ACC112 (cell line): ENCODE measurements around the gene TYROBP.

ENCODE experiments used
- H2AFZ ChIP-seq: fragments of 200-600 bp; sonication (generic); one replicate; pipeline ENCODE4 v1.6.0; 2017; ENCODE audit warnings: antibody characterized with exemption, low read length; ENCODE audit not compliant: unreplicated experiment
- H3K27ac ChIP-seq: fragments of 200-600 bp; sonication (generic); 2 replicates; pipeline ENCODE4 v1.5.1; 2014; ENCODE audit warnings: low read depth, mild to moderate bottlenecking, antibody characterized with exemption, low read length, moderate library complexity
- H3K27me3 ChIP-seq: fragments of 200-600 bp; sonication (generic); 2 replicates; pipeline ENCODE4 v1.6.1; 2014; ENCODE audit warnings: mild to moderate bottlenecking, antibody characterized with exemption, low read length, moderate library complexity, mixed read lengths; ENCODE audit not compliant: insufficient read depth
- H3K36me3 ChIP-seq: fragments of 200-600 bp; sonication (generic); 2 replicates; pipeline ENCODE4 v1.6.1; 2016; ENCODE audit warnings: mild to moderate bottlenecking, antibody characterized with exemption, low read length, moderate library complexity, mixed read lengths; ENCODE audit not compliant: insufficient read depth
- H3K4me1 ChIP-seq: fragments of 200-600 bp; sonication (generic); one replicate; pipeline ENCODE4 v1.6.1; 2016; ENCODE audit warnings: low read length, mixed read lengths; ENCODE audit not compliant: insufficient read depth, unreplicated experiment, control insufficient read depth
- H3K4me3 ChIP-seq: fragments of 200-600 bp; sonication (generic); 2 replicates; pipeline ENCODE4 v1.5.1; 2014; ENCODE audit warnings: mild to moderate bottlenecking, low read depth, low read length
- H3K79me2 ChIP-seq: fragments of 200-600 bp; sonication (generic); one replicate; pipeline ENCODE4 v1.6.0; 2016; ENCODE audit warnings: low read length; ENCODE audit not compliant: control insufficient read depth, unreplicated experiment, insufficient read depth

Gene TYROBP

GRCh38 chr19:35887197-35887596, 20.9 kb downstream of the TYROBP start:
- no peaks in the 10 kb centered on the region for H3K4me1 ChIP-seq
- H3K36me3 ChIP-seq, result no peaks in the 10 kb centered on the region
- no peaks in the 10 kb centered on the region for H3K27me3 ChIP-seq
- no peak overlapping the region for H3K4me3 ChIP-seq
- no peak overlapping the region for H3K27ac ChIP-seq
- H3K79me2 ChIP-seq, result no peaks in the 10 kb centered on the region
- H2AFZ ChIP-seq, result no peak overlapping the region

- Histone ChIP-seq H2AFZ (no peak overlapping the region), H3K36me3 (no peaks in the 10 kb centered on the region), H3K4me1 (no peaks in the 10 kb centered on the region), H3K4me3 (no peak overlapping the region), H3K79me2 (no peaks in the 10 kb centered on the region), H3K27ac (no peak overlapping the region), H3K27me3 (no peaks in the 10 kb centered on the region)
These were observed 22.2 kb downstream of the TYROBP start for GRCh38 chr19:35885904-35886303.

- Histone ChIP-seq H3K4me1 (no peaks in the 10 kb centered on the region), H3K27me3 (no peaks in the 10 kb centered on the region), H3K4me3 (no peak overlapping the region), H3K79me2 (no peaks in the 10 kb centered on the region), H2AFZ (no peak overlapping the region), H3K27ac (no peak overlapping the region), H3K36me3 (no peaks in the 10 kb centered on the region)
These were observed 22.8 kb downstream of the TYROBP start for GRCh38 chr19:35885225-35885738.

- H3K79me2 ChIP-seq, result no peaks in the 10 kb centered on the region
- H2AFZ ChIP-seq, result no peak overlapping the region
- H3K4me3 ChIP-seq, result no peak overlapping the region
- H3K27me3 ChIP-seq, result no peaks in the 10 kb centered on the region
- H3K27ac ChIP-seq, result no peak overlapping the region
- no peaks in the 10 kb centered on the region for H3K4me1 ChIP-seq
- H3K36me3 ChIP-seq, result no peaks in the 10 kb centered on the region
These were observed 24.2 kb downstream of the TYROBP start for GRCh38 chr19:35883882-35884281.

GRCh38 chr19:35882114-35882832, 25.8 kb downstream of the TYROBP start:
- H3K79me2 ChIP-seq, result no peaks in the 10 kb centered on the region

GRCh38 chr19:35879770-35880317, 28.3 kb downstream of the TYROBP start:
- no peaks in the 10 kb centered on the region for H3K4me1 ChIP-seq
- no peaks in the 10 kb centered on the region for H3K36me3 ChIP-seq
- H3K27me3 ChIP-seq, result no peaks in the 10 kb centered on the region
- no peak overlapping the region for H3K4me3 ChIP-seq
- H3K27ac ChIP-seq, result no peak overlapping the region
- no peaks in the 10 kb centered on the region for H3K79me2 ChIP-seq
- no peak overlapping the region for H2AFZ ChIP-seq

More at GRCh38 chr19:35882114-35882832, 25.8 kb downstream of the TYROBP start:
- no peak overlapping the region for H2AFZ ChIP-seq
- H3K27ac ChIP-seq, result no peak overlapping the region
- H3K36me3 ChIP-seq, result no peaks in the 10 kb centered on the region
- H3K27me3 ChIP-seq, result no peaks in the 10 kb centered on the region
- H3K4me1 ChIP-seq, result no peaks in the 10 kb centered on the region
- no peak overlapping the region for H3K4me3 ChIP-seq

GRCh38 chr19:35879068-35879467, 29.0 kb downstream of the TYROBP start:
- H3K4me1 ChIP-seq, result no peaks in the 10 kb centered on the region
- H3K79me2 ChIP-seq, result no peaks in the 10 kb centered on the region
- no peak overlapping the region for H3K4me3 ChIP-seq
- no peaks in the 10 kb centered on the region for H3K27me3 ChIP-seq
- no peak overlapping the region for H3K27ac ChIP-seq
- H2AFZ ChIP-seq, result no peak overlapping the region
- H3K36me3 ChIP-seq, result no peaks in the 10 kb centered on the region

GRCh38 chr19:35874392-35874930, 33.6 kb downstream of the TYROBP start:
- H2AFZ ChIP-seq, result no peak overlapping the region
- H3K27me3 ChIP-seq, result no peaks in the 10 kb centered on the region

GRCh38 chr19:35872180-35872579, 35.9 kb downstream of the TYROBP start:
- Histone ChIP-seq H3K36me3 (no peaks in the 10 kb centered on the region), H3K79me2 (no peaks in the 10 kb centered on the region), H2AFZ (no peak overlapping the region), H3K27me3 (no peaks in the 10 kb centered on the region), H3K4me1 (peaks cover 6% of the 10 kb centered on the region), H3K4me3 (no peak overlapping the region), H3K27ac (no peak overlapping the region)

More at GRCh38 chr19:35874392-35874930, 33.6 kb downstream of the TYROBP start:
- Histone ChIP-seq H3K4me3 (no peak overlapping the region), H3K4me1 (no peaks in the 10 kb centered on the region), H3K36me3 (no peaks in the 10 kb centered on the region), H3K27ac (no peak overlapping the region), H3K79me2 (no peaks in the 10 kb centered on the region)

GRCh38 chr19:35871611-35872010, 36.5 kb downstream of the TYROBP start:
- no peak overlapping the region for H3K27ac ChIP-seq
- H3K4me3 ChIP-seq, result no peak overlapping the region
- no peaks in the 10 kb centered on the region for H3K27me3 ChIP-seq
- no peak overlapping the region for H2AFZ ChIP-seq
- no peaks in the 10 kb centered on the region for H3K36me3 ChIP-seq
- no peaks in the 10 kb centered on the region for H3K79me2 ChIP-seq
- H3K4me1 ChIP-seq, result peaks cover 6% of the 10 kb centered on the region

GRCh38 chr19:35870798-35871197, 37.3 kb downstream of the TYROBP start:
- Histone ChIP-seq H3K4me1 (peaks cover 6% of the 10 kb centered on the region), H3K4me3 (no peak overlapping the region), H3K27me3 (0 out of 2 replicates have a peak, but pooled peaks cover 2% of the 10 kb centered on the region), H2AFZ (no peak overlapping the region), H3K36me3 (no peaks in the 10 kb centered on the region), H3K79me2 (no peaks in the 10 kb centered on the region), H3K27ac (no peak overlapping the region)
